Adrenal gland (tissue), 5 donors: ENCODE results near the gene AP4B1.

Source experiments
- POLR2A ChIP-seq, 2 donors: fragments of 450-650 bp; IDR thresholded peaks; one replicate each; pipeline ENCODE4 v1.6.1; 2017; ENCODE audit warnings: antibody characterized with exemption in 2 of 2, mild to moderate bottlenecking in 2 of 2, moderate library complexity in 1 of 2
- TF ChIP-seq, protein P1 (sequence below), 6 experiments: fragments of 450-650 bp in 4 of 6; fragments of 200-600 bp in 2 of 6; sonication (generic) in 1 of 6; IDR thresholded peaks; 1 replicate in 5 of 6; 2 replicates in 1 of 6; pipeline versions ENCODE4 v1.5.1 to v1.8.0; 2016 to 2021; ENCODE audit warnings: antibody characterized with exemption in 6 of 6, mild to moderate bottlenecking in 2 of 6, moderate library complexity in 1 of 6
- donor health status: DM: no; HTN: no; CAD: no.

DNA sequence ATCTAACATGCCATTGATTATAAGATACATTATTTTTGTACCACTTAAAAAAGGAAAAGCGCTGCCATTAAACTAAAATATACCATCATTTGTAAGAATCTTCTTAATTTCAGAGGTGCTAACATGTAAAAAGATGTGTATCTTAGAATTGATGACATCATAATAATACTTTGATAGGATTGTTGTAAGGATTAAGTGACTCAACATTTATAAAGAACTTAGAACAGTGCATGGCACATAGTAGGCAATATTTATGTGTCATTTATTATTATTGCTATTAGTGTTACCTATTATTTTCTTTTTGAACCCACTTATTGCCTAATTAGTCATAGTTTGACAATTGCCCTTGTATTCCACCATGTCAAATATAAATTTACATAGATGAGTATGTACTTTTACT, 46.3 kb upstream of the AP4B1 start:
- TF ChIP-seq, protein P1, sequence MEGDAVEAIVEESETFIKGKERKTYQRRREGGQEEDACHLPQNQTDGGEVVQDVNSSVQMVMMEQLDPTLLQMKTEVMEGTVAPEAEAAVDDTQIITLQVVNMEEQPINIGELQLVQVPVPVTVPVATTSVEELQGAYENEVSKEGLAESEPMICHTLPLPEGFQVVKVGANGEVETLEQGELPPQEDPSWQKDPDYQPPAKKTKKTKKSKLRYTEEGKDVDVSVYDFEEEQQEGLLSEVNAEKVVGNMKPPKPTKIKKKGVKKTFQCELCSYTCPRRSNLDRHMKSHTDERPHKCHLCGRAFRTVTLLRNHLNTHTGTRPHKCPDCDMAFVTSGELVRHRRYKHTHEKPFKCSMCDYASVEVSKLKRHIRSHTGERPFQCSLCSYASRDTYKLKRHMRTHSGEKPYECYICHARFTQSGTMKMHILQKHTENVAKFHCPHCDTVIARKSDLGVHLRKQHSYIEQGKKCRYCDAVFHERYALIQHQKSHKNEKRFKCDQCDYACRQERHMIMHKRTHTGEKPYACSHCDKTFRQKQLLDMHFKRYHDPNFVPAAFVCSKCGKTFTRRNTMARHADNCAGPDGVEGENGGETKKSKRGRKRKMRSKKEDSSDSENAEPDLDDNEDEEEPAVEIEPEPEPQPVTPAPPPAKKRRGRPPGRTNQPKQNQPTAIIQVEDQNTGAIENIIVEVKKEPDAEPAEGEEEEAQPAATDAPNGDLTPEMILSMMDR (IDR thresholded peaks at IDR 0.05): no peak
- TF ChIP-seq POLR2A (IDR thresholded peaks at IDR 0.05): no peak
